HG03558 (cell line): ENCODE measurements around the gene PRIMA1.

Experiments used
- ATAC-seq: cut with Tn5 transposase; IDR thresholded peaks from one replicate; pipeline ENCODE4 v1.9.1; 2021; ENCODE audit warnings: moderate number of reproducible peaks; ENCODE audit not compliant: unreplicated experiment; ENCODE audit errors: extremely low read depth

Gene PRIMA1

GRCh38 chr14:93734086-93734822, 54.0 kb downstream of the PRIMA1 start:
- ATAC-seq: no peak

- no peak for ATAC-seq
These were observed 54.7 kb downstream of the PRIMA1 start for GRCh38 chr14:93733631-93734030.

GRCh38 chr14:93733231-93733630, 55.1 kb downstream of the PRIMA1 start:
- ATAC-seq: no peak

GRCh38 chr14:93732524-93732923, 55.8 kb downstream of the PRIMA1 start:
- no peak for ATAC-seq

GRCh38 chr14:93731753-93732152, 56.5 kb downstream of the PRIMA1 start:
- ATAC-seq: no peak

- ATAC-seq: no peak
These were observed 58.3 kb downstream of the PRIMA1 start for GRCh38 chr14:93729993-93730392.

GRCh38 chr14:93728651-93729016, 59.7 kb downstream of the PRIMA1 start:
- no peak for ATAC-seq

- ATAC-seq: no peak
These were observed 60.2 kb downstream of the PRIMA1 start for GRCh38 chr14:93727917-93728650.

- no peak for ATAC-seq
These were observed 61.1 kb downstream of the PRIMA1 start for GRCh38 chr14:93727039-93727740.

GRCh38 chr14:93725993-93726392, 62.3 kb downstream of the PRIMA1 start:
- ATAC-seq: no peak

- no peak for ATAC-seq
These were observed 63.2 kb downstream of the PRIMA1 start for GRCh38 chr14:93725002-93725582.

- ATAC-seq: no peak
These were observed 65.3 kb downstream of the PRIMA1 start for GRCh38 chr14:93723001-93723400.

GRCh38 chr14:93720981-93721483, 67.3 kb downstream of the PRIMA1 start:
- ATAC-seq: no peak

GRCh38 chr14:93720076-93720815, 68.0 kb downstream of the PRIMA1 start:
- ATAC-seq: no peak

- ATAC-seq: no peak
These were observed 69.0 kb downstream of the PRIMA1 start for GRCh38 chr14:93719256-93719655.

- ATAC-seq: no peak
These were observed 70.5 kb downstream of the PRIMA1 start for GRCh38 chr14:93717668-93718320.

- ATAC-seq: no peak
These were observed 71.3 kb downstream of the PRIMA1 start for GRCh38 chr14:93716746-93717667.

GRCh38 chr14:93716002-93716745, 72.1 kb downstream of the PRIMA1 start:
- no peak for ATAC-seq
